Lower leg skin (tissue), 4 donors: ENCODE data around the gene TGFBR2. TPM values are rescaled to one million over a fixed set of nuclear protein-coding genes. Genes with fewer than 3 reads are reported as not detected.
"Not testable (repeated sequence)": the region's sequence is repeated elsewhere in the genome, so short reads cannot be mapped to it uniquely, and the experiment has no call there.

Source experiments
- DNase-seq, 2 donors: peaks; one replicate each; pipeline ENCODE4 v3.0.0-alpha.2; 2019; ENCODE audit warnings: low spot score in 2 of 2
- H3K4me3 ChIP-seq: fragments of 200-600 bp; sonication (generic); 2 replicates; pipeline ENCODE4 v1.5.1; 2017; ENCODE audit warnings: mild to moderate bottlenecking, low read depth; ENCODE audit not compliant: poor library complexity, severe bottlenecking
- CTCF ChIP-seq, 3 donors: fragments of 450-650 bp; IDR thresholded peaks; one replicate each; pipeline ENCODE4 v1.5.1; 2016; ENCODE audit warnings: antibody characterized with exemption in 3 of 3, mild to moderate bottlenecking in 3 of 3, moderate library complexity in 2 of 3
- POLR2A ChIP-seq, 2 donors: fragments of 450-650 bp; IDR thresholded peaks; one replicate each; pipeline ENCODE4 v1.6.1; 2016 to 2017; ENCODE audit warnings: antibody characterized with exemption in 2 of 2, mild to moderate bottlenecking in 1 of 2, moderate library complexity in 1 of 2
- WGBS, 2 donors: methylation state at CpG; one replicate each; pipeline ENCODE4 v1.1.5; 2018; 5-methylcytosine and 5-hydroxymethylcytosine counted together
- intact Hi-C: fragments of 100-400 bp; cut with DNase I; formaldehyde crosslinking; loops from one replicate; pipeline ENCODE4 v1.15.0; 2023; ENCODE audit warnings: low total_unique reads
- total RNA-seq, 4 donors: library from RNA; depleted of rRNA; stranded (reverse); fragments of >200 nt; gene quantifications; one replicate each; pipeline ENCODE4 v1.1.0, GENCODE V29; 2016

The TGFBR2 gene
- total RNA-seq, 4 donors from 2014 or later, result 57.8 to 109 (median 71.4) TPM

GRCh38 chr3:30621576-30621975 is 15.2 kb downstream of the TGFBR2 start:
- no peak for TF ChIP-seq CTCF (IDR thresholded peaks at IDR 0.05)
- TF ChIP-seq POLR2A (IDR thresholded peaks at IDR 0.05), result no peak
- intact Hi-C loops, result no loop called here
- DNase-seq, result no peak
- H3K4me3 ChIP-seq, result no peak overlapping the region
- 58 to 67% methylated on average over 2 of the region's 2 CpGs for WGBS, 2 donors

GRCh38 chr3:30622047-30622545 is 15.7 kb downstream of the TGFBR2 start:
- no peak for DNase-seq
- H3K4me3 ChIP-seq, result no peak overlapping the region
- TF ChIP-seq CTCF (IDR thresholded peaks at IDR 0.05) (no peak), POLR2A (IDR thresholded peaks at IDR 0.05) (no peak)
- intact Hi-C loops, result no loop called here

GRCh38 chr3:30622790-30623189 is 16.4 kb downstream of the TGFBR2 start:
- TF ChIP-seq POLR2A (IDR thresholded peaks at IDR 0.05), result no peak
- TF ChIP-seq CTCF (IDR thresholded peaks at IDR 0.05), result no peak
- 67 to 68% methylated on average over 3 of the region's 3 CpGs for WGBS, 2 donors
- no peak overlapping the region for H3K4me3 ChIP-seq
- intact Hi-C loops, result no loop called here
- DNase-seq, result no peak

GRCh38 chr3:30623351-30623750 is 16.9 kb downstream of the TGFBR2 start:
- WGBS, 2 donors, result 66 to 68% methylated on average over 5 of the region's 5 CpGs
- intact Hi-C loops, result no loop called here

GRCh38 chr3:30624480-30624879 is 18.1 kb downstream of the TGFBR2 start:
- DNase-seq, intact Hi-C loops, H3K4me3 ChIP-seq: not testable (repeated sequence)
- 74 to 82% methylated on average over 6 of the region's 6 CpGs for WGBS, 2 donors

More at GRCh38 chr3:30623351-30623750, 16.9 kb downstream of the TGFBR2 start:
- H3K4me3 ChIP-seq, result no peak overlapping the region
- DNase-seq, result no peak
- TF ChIP-seq CTCF (IDR thresholded peaks at IDR 0.05) (no peak), POLR2A (IDR thresholded peaks at IDR 0.05) (no peak)

GRCh38 chr3:30625541-30626438 is 19.4 kb downstream of the TGFBR2 start:
- intact Hi-C loops, result no loop called here
- TF ChIP-seq CTCF (IDR thresholded peaks at IDR 0.05), result no peak
- no peak for TF ChIP-seq POLR2A (IDR thresholded peaks at IDR 0.05)
- 51% methylated on average over 4 of the region's 4 CpGs for WGBS, 2 donors
- no peak for DNase-seq
- no peak overlapping the region for H3K4me3 ChIP-seq
